Measurements from ENCODE around the gene MRNIP. TPM values are rescaled to one million over a fixed set of nuclear protein-coding genes. Genes with fewer than 3 reads are reported as not detected.

Gene MRNIP
- total and polyA plus RNA-seq, 2 of the 8 experiments (the other 6 are each of a cell fraction or from before 2014, with no cell fraction given), result 29.6 TPM

DNA sequence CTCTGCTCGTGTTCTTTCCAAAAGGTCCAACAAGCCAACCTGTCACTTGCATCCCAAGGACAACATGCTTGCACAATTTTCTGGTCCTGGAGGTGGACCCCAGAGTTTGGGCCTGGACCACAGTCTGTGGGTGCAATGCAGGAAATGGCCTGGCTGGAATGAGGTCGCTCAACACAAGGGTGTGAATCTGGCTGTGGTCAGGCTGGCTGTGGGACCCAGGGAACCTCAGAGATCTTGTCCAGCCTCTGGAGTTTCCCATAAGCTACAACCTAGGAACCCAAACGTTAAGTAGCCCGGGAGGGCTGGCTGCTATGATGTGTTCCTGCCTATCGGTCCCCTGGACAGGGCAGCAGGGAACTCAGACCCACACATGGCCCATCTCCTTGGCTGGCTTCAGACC, 33.6 kb upstream of the MRNIP start:
- Histone ChIP-seq H3K9ac (replicated peaks in 1 of 4; ENCODE audit: extremely low read depth in 1 of 4, low read depth in 3 of 4, low read length in 3 of 4) (no peak overlapping the region), H3K36me3 (ENCODE audit: control insufficient read depth in 2 of 4, insufficient read depth in 4 of 4, low read length in 3 of 4) (peaks cover 14 to 30% (median 18%) of the 10 kb centered on the region in 4 experiments)

More for the DNA sequence above, 33.6 kb upstream of the MRNIP start:
- Histone ChIP-seq H4K5ac (ENCODE audit: insufficient read length, low read depth, low read length) (no peak overlapping the region), H3K18ac (ENCODE audit: extremely low read depth, low read length) (no peak overlapping the region), H3K79me2 (ENCODE audit: control insufficient read depth in 1 of 2, insufficient read depth in 2 of 2, low read length in 2 of 2) (no peaks in the 10 kb centered on the region), H3K9me3 (ENCODE audit: insufficient read depth in 2 of 2, low read depth in 1 of 2, low read length in 1 of 2) (no peaks in the 10 kb centered on the region), H4K20me1 (replicated peaks in 1 of 2; ENCODE audit: control insufficient read depth in 1 of 2, insufficient read depth in 2 of 2, low read length in 2 of 2) (peaks cover 0 to 4% of the 10 kb centered on the region in 2 experiments), H2BK15ac (ENCODE audit: low read length) (no peak overlapping the region), H2AFZ (ENCODE audit: low read length) (no peak overlapping the region), H3K27ac (ENCODE audit: low read depth, low read length) (no peak overlapping the region), H3K4me3 (ENCODE audit: extremely low read depth in 1 of 4, insufficient read depth in 2 of 4, low read depth in 3 of 4, low read length in 4 of 4) (no peak overlapping the region), H3K4me2 (ENCODE audit: insufficient read depth in 1 of 2, low read depth in 2 of 2, low read length in 2 of 2) (no peak overlapping the region), H3K4me1 (replicated peaks in 1 of 4; ENCODE audit: control insufficient read depth in 3 of 4, insufficient read depth in 4 of 4, low read length in 3 of 4) (peaks cover 0 to 3% (median 0%) of the 10 kb centered on the region in 4 experiments; a peak in 1 of 7 replicates), H2BK5ac (ENCODE audit: low read depth, low read length) (no peak overlapping the region), H3K4ac (replicated peaks; ENCODE audit: insufficient read length, low read depth, low read length) (no peak overlapping the region), H3K14ac (ENCODE audit: insufficient read length) (no peak overlapping the region), H3K79me1 (ENCODE audit: low read depth, low read length) (peaks cover 3% of the 10 kb centered on the region; the same call in 1 of the 2 replicates), H3K56ac (replicated peaks; ENCODE audit: insufficient read length, low read depth, low read length) (no peak overlapping the region), H2BK12ac (ENCODE audit: low read depth, low read length) (no peak overlapping the region), H3K27me3 (replicated peaks in 1 of 4; ENCODE audit: control insufficient read depth in 3 of 4, extremely low read depth in 1 of 4, insufficient read depth in 3 of 4, low read length in 3 of 4) (no peaks in the 10 kb centered on the region), H4K8ac (ENCODE audit: extremely low read depth, insufficient read depth, low read length) (no peak overlapping the region), H3K23ac (ENCODE audit: insufficient read length) (no peak overlapping the region), H2BK120ac (replicated peaks; ENCODE audit: low read depth, low read length) (no peak overlapping the region), H3K23me2 (ENCODE audit: low read depth, low read length) (no peaks in the 10 kb centered on the region), H2AK5ac (ENCODE audit: low read depth, low read length) (no peak overlapping the region), H4K91ac (replicated peaks; ENCODE audit: insufficient read length, low read length) (no peak overlapping the region), H2BK20ac (ENCODE audit: low read length) (no peak overlapping the region)
- DNase-seq (ENCODE audit: low read depth in 1 of 2, low spot score in 2 of 2), result no peak
- no peak for FAIRE-seq
- ChIA-PET POLR2A (ENCODE audit: partially characterized antibody) (interaction anchor here (1.4 to 1.7 kb wide), 2 partner anchors 13 to 18 kb away, joined by 3 to 6 read pairs; no protein-coding TSS in a partner anchor), CTCF (ENCODE audit: partially characterized antibody) (interaction anchor here (0.9 to 3.1 kb wide), 5 partner anchors 9 to 90 kb away, joined by 3 to 13 read pairs (median 4); no protein-coding TSS in a partner anchor)
- WGBS, 2 experiments (ENCODE audit: extremely low coverage in 1 of 2, insufficient coverage in 1 of 2, insufficient read length in 1 of 2, insufficient replicate concordance in 2 of 2, low coverage in 1 of 2, low lambda C conversion rate in 2 of 2, missing lambda C conversion rate in 1 of 2), result 78% methylated on average over 5 of the region's 5 CpGs; no CpG with 5 or more reads in 1 of the 2 experiments
- TF ChIP-seq RFX5 (IDR thresholded peaks at IDR 0.05; ENCODE audit: borderline replicate concordance, low read depth, low read length) (no peak), RAD21 (IDR thresholded peaks at IDR 0.05 in 1 of 2, conservative IDR thresholded peaks at IDR 0.05 in 1 of 2; ENCODE audit: low read depth in 2 of 2, low read length in 2 of 2) (peak; percentile 31 to 47; a peak in 3 of 4 replicates), TAF1 (IDR thresholded peaks at IDR 0.05; ENCODE audit: low read depth, low read length) (no peak)
- TF ChIP-seq, protein P1, sequence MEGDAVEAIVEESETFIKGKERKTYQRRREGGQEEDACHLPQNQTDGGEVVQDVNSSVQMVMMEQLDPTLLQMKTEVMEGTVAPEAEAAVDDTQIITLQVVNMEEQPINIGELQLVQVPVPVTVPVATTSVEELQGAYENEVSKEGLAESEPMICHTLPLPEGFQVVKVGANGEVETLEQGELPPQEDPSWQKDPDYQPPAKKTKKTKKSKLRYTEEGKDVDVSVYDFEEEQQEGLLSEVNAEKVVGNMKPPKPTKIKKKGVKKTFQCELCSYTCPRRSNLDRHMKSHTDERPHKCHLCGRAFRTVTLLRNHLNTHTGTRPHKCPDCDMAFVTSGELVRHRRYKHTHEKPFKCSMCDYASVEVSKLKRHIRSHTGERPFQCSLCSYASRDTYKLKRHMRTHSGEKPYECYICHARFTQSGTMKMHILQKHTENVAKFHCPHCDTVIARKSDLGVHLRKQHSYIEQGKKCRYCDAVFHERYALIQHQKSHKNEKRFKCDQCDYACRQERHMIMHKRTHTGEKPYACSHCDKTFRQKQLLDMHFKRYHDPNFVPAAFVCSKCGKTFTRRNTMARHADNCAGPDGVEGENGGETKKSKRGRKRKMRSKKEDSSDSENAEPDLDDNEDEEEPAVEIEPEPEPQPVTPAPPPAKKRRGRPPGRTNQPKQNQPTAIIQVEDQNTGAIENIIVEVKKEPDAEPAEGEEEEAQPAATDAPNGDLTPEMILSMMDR (IDR thresholded peaks at IDR 0.05; ENCODE audit: control extremely low read depth in 1 of 3, insufficient read depth in 1 of 3, low read depth in 1 of 3, low read length in 3 of 3), result peak in 2 of 3 experiments; percentile 25 to 27; a peak in 3 of 4 replicates

Data from H1 (cell line).